SIG-M5 treated with dmso at 0.1 percent for 504 hours (cell line): ENCODE data around the gene MYO7A.

Source experiments
- DNase-seq: peaks from one replicate; lab custom pipeline; 2025; ENCODE audit not compliant: unreplicated experiment; lab: John Stamatoyannopoulos, UW

The MYO7A gene

GRCh38 chr11:77198440-77198849 is 70.4 kb downstream of the MYO7A start:
- DNase-seq, result no peak

GRCh38 chr11:77199137-77199745 is 71.2 kb downstream of the MYO7A start:
- DNase-seq, result no peak

- DNase-seq, result no peak
Observed at GRCh38 chr11:77200351-77201268, 72.6 kb downstream of the MYO7A start.

GRCh38 chr11:77201370-77201769 is 73.3 kb downstream of the MYO7A start:
- DNase-seq, result no peak

GRCh38 chr11:77201991-77202841 is 74.2 kb downstream of the MYO7A start:
- no peak for DNase-seq

GRCh38 chr11:77202941-77203900 is 75.2 kb downstream of the MYO7A start:
- no peak for DNase-seq

GRCh38 chr11:77203901-77204753 is 76.1 kb downstream of the MYO7A start:
- no peak for DNase-seq

- no peak for DNase-seq
Observed at GRCh38 chr11:77204754-77205466, 76.9 kb downstream of the MYO7A start.

- DNase-seq, result no peak
Observed at GRCh38 chr11:77205467-77206263, 77.6 kb downstream of the MYO7A start.

- DNase-seq, result no peak
Observed at GRCh38 chr11:77206264-77207018, 78.4 kb downstream of the MYO7A start.

- no peak for DNase-seq
Observed at GRCh38 chr11:77207019-77207485, 79.0 kb downstream of the MYO7A start.

- no peak for DNase-seq
Observed at GRCh38 chr11:77207618-77208313, 79.7 kb downstream of the MYO7A start.

GRCh38 chr11:77208535-77208934 is 80.5 kb downstream of the MYO7A start:
- DNase-seq, result no peak

- DNase-seq, result no peak
Observed at GRCh38 chr11:77209663-77210062, 81.6 kb downstream of the MYO7A start.

- DNase-seq, result no peak
Observed at GRCh38 chr11:77211040-77211451, 83.0 kb downstream of the MYO7A start.

- no peak for DNase-seq
Observed at GRCh38 chr11:77211594-77212251, 83.7 kb downstream of the MYO7A start.
